DMS53 treated with DMSO at 0.1 percent for 48 hours (cell line): ENCODE data around the gene DPYSL4.

Experiments used
- DNase-seq: peaks from one replicate; lab custom pipeline; 2025; ENCODE audit not compliant: unreplicated experiment; lab: John Stamatoyannopoulos, UW

Gene DPYSL4

GRCh38 chr10:132239126-132240031, 52.6 kb downstream of the DPYSL4 start:
- no peak for DNase-seq

- DNase-seq, result no peak
Observed at GRCh38 chr10:132240156-132240555, 53.4 kb downstream of the DPYSL4 start.

- DNase-seq, result no peak
Observed at GRCh38 chr10:132240581-132240980, 53.8 kb downstream of the DPYSL4 start.

- DNase-seq, result no peak
Observed at GRCh38 chr10:132241086-132241485, 54.3 kb downstream of the DPYSL4 start.

GRCh38 chr10:132241496-132241895, 54.7 kb downstream of the DPYSL4 start:
- DNase-seq, result no peak

- DNase-seq, result no peak
Observed at GRCh38 chr10:132242103-132242840, 55.5 kb downstream of the DPYSL4 start.

GRCh38 chr10:132243141-132243540, 56.4 kb downstream of the DPYSL4 start:
- DNase-seq, result no peak

- DNase-seq, result no peak
Observed at GRCh38 chr10:132243626-132244025, 56.9 kb downstream of the DPYSL4 start.

- DNase-seq, result no peak
Observed at GRCh38 chr10:132245056-132245455, 58.3 kb downstream of the DPYSL4 start.

- no peak for DNase-seq
Observed at GRCh38 chr10:132246296-132246695, 59.5 kb downstream of the DPYSL4 start.

GRCh38 chr10:132247943-132248342, 61.2 kb downstream of the DPYSL4 start:
- no peak for DNase-seq

- no peak for DNase-seq
Observed at GRCh38 chr10:132248455-132249225, 61.9 kb downstream of the DPYSL4 start.

- no peak for DNase-seq
Observed at GRCh38 chr10:132249226-132249724, 62.5 kb downstream of the DPYSL4 start.

GRCh38 chr10:132249824-132250375, 63.2 kb downstream of the DPYSL4 start:
- no peak for DNase-seq

- DNase-seq, result no peak
Observed at GRCh38 chr10:132250481-132251475, 64.0 kb downstream of the DPYSL4 start.

GRCh38 chr10:132251928-132252327, 65.2 kb downstream of the DPYSL4 start:
- DNase-seq, result no peak

GRCh38 chr10:132252412-132252811, 65.7 kb downstream of the DPYSL4 start:
- DNase-seq, result no peak

GRCh38 chr10:132253092-132253687, 66.4 kb downstream of the DPYSL4 start:
- DNase-seq, result no peak

GRCh38 chr10:132254841-132255240, 68.1 kb downstream of the DPYSL4 start:
- no peak for DNase-seq
